DMS 273 treated with DMSO at 0.1 percent for 48 hours (cell line): ENCODE results near the gene TLNRD1.

Experiments used
- DNase-seq: peaks from one replicate; lab custom pipeline; 2025; lab: John Stamatoyannopoulos, UW

TLNRD1 gene

DNA sequence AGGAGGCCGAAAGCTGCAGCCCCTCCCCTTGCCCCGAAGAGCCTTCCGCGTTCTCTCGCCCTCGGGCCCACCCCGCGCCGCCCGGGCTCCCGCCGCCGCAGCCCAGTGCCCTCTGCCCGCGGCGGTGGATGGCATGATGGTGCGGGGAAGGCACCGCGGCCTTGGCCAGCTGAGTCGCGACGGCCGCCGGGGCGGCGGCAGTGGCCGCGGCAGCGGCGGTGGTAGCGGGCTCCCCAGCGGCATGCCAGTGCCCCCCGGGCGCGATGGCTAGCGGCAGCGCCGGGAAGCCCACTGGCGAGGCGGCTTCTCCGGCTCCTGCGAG lies 1.2 kb downstream of the TLNRD1 start:
- no peak for DNase-seq

DNA sequence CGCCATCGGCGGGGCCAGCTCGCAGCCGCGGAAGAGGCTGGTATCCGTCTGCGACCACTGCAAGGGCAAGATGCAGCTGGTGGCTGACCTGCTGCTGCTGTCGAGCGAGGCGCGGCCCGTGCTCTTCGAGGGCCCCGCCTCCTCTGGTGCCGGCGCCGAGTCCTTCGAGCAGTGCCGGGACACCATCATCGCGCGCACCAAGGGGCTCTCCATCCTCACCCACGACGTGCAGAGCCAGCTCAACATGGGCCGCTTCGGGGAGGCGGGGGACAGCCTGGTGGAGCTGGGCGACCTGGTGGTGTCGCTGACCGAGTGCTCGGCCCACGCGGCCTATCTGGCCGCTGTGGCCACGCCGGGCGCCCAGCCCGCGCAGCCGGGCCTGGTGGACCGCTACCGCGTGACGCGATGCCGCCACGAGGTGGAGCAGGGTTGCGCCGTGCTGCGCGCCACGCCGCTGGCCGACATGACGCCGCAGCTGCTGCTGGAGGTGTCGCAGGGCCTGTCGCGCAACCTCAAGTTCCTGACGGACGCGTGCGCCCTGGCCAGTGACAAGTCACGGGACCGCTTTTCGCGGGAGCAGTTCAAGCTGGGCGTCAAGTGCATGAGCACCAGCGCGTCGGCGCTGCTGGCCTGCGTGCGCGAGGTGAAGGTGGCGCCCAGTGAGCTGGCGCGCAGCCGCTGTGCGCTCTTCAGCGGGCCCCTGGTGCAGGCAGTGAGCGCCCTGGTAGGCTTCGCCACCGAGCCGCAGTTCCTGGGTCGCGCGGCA lies 1.8 kb downstream of the TLNRD1 start:
- DNase-seq: no peak

GRCh38 chr15:81003097-81003350 lies 2.3 kb downstream of the TLNRD1 start:
- DNase-seq: no peak

- DNase-seq: no peak
Measured at GRCh38 chr15:81006124-81006523, 5.4 kb downstream of the TLNRD1 start.

DNA sequence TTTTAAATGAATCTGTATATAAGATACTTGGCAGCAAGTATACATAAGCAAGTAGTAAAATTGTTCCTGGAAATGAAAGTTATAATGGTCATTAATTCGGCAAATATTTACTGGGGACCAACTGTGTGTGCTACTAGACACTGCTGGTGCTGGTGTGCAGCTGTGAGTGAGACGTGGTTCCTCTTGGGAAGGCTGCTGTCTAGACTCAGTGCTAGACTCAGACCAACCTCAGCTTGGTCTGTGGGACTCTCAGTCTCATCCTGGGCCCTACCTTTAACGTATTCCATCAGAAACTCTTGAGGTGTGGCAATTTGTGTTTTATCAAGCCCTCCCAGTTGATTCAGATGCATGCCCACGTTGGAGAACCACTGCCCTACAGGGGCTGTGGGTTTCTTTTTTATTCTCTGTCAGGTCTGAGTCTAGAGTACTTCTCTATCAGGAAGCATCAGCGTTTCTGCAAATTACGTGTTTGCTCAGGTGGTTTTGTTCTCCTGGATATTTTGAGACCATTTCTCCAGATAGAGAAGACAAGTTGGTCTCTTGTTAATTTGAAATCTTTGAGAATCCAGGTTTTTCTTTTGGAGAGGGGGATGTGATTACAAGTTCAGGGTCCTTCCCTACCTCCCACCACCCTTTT lies 6.8 kb downstream of the TLNRD1 start:
- no peak for DNase-seq

DNA sequence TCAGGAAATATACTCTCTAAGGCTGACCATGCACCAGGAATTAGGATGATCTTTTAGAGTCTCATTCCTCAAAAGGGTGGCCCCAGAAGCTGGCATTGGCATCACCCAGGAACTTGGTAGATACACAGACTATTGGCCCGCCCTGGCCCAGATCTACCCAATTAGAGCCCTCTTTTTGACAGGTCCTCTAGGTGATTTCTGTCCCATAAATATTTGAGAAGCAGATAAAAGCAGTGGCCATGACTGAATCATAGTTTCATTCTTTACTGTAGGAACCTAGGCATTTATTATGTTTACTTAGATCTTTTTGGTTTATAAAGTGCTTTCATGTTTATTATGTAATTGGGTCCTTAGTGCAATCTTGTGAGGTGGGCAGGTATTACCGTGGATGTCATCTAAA lies 7.6 kb downstream of the TLNRD1 start:
- no peak for DNase-seq

DNA sequence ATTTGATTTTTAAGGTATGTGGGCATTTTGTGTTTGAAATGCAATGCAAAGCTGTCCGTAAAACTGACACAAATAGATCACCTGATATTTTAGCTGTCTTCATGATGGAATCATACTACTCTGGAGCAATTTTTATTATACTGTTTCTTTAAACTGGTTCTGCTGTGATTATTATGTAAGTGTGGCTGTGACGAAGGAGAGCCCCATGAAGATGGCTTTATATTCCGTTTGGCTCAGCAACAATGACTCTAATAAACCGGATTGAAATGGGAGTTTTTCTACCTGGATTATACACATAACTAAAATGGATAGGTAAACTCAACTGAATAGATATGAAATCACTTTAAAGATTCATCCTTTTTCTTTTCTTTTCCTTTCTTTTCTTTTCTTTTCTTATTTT lies 9.4 kb downstream of the TLNRD1 start:
- DNase-seq: no peak

DNA sequence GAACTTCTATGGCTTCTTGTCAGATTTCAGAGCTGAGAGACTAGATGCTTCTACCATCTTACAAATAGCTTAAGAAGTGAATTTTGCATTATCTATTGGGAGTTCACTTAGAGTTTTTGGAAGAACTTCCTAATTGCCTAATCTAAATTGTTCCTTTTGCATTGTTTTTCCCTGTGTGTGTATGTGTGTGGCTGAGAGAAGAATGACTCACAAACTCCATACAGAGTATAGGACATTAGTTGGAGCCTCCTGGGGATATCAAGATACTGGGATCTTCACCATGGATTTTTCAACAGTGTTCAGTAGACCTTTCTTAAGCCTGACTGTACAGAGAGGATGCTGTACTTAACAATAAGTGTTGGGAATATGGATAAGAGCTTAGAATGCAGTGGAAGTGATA lies 10.9 kb downstream of the TLNRD1 start:
- no peak for DNase-seq

GRCh38 chr15:81012588-81012987 lies 11.9 kb downstream of the TLNRD1 start:
- no peak for DNase-seq

DNA sequence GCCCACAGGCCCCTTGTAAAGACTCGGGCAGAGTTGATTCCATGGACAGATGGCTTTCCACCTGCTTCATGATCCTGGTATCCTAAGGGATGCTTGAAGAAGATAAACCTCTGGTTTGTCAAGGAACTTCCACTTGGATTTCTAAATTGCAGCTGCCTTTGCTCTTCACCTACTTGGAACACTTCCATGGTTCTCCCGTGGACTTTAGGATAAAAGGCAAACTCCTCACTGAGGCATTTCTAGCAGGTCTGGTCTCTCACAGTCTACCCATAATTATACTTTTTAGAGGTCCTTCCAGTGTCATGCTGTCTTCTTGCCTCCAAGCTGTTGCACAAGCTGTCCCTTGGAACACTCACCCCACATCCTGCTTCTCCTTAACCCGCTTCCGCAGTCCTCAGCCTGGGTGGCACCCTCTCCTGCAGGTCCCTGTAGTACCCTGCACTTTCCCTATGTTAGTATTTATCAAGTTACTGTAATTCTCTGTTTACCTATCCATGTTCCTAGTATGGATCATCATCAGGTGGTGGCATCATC lies 12.7 kb downstream of the TLNRD1 start:
- no peak for DNase-seq

GRCh38 chr15:81014446-81015093 lies 13.8 kb downstream of the TLNRD1 start:
- DNase-seq: no peak

DNA sequence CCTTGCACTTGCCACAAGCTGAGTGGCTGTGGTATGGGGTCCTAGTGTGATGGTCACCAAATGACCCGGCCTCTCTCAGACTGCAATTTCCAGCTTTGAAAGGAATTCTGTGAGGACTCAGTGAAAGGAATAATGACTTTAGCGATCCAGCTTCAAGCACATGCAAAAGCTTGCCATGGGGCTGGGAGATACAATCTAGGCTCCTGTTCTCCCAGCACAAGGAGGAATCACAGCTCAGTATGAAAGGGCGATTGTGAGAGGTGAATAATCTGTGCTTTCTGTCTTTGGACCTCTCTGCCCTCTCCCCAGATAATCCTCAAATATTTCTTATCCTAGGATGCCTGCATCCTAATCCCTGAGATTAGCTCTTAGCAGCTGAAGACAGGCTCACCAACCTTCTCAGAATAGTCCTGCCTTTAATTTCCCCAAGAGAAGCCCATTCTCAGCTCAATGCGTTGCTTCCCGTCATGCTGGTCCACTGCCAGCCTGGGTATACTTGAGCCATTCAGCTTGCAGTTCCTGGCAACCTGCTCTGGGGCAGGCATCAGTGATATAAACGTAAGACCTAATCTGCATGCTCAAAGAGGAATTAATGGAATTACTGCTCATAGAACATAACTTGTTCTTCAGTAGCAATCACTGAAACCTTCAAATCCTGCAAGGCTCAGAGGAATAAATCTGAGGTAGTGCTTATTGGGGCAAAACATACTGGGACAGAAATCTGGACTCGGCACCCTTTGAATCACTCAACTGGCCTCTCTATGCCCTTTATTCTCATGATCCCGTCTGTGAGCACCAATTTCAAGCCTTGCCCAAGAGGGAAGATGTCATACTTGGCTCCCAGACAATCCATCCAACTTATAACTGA lies 15.1 kb downstream of the TLNRD1 start:
- DNase-seq: no peak

DNA sequence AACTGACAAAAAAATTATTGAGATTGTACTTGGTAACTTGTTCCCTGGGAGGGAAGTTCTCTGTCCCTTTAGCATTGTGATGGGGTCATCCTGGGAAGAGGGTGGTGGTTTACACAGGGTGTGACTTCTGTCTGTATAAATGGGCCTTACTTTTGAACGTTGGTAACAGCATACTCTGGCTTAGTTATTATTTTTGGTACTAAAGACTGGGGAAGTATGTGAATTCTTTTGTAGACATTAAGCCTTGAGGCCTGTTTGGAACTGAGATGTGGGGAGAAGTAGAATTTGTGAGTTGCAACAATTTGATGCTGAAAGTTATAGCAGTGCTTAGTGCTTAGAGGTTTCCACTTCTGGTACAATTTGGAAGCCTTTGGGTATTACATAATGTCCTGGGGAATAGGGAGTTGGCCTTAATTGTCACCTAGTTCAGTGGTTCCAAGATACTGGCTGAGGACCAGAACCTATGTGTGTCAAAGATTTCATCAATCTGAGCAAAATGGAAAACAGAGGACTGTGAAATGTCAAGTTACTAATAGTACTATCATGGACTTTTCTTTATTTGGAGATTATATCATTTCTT lies 15.9 kb downstream of the TLNRD1 start:
- DNase-seq: no peak

GRCh38 chr15:81018197-81018596 lies 17.5 kb downstream of the TLNRD1 start:
- no peak for DNase-seq

DNA sequence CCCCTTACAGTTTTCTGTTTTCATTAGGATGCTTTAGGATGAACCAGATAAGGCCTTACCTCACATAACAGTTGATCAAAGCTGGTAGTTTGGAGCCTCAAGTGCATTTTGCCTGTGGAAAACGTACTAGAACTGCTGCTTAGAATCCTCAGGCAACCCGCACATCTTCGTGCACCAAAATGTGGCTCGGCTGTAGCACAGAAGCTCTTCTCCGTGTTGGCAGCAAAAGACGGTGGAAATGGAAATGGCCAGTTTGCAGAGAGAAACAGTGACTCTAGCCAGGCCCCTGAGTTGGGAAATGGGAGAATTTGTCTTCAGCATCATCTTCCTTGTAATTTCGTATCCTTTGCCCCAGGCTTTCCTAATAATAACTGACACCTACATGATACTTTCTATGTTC lies 20.6 kb downstream of the TLNRD1 start:
- DNase-seq: no peak

- DNase-seq: no peak
Measured at GRCh38 chr15:81023483-81024264, 23.0 kb downstream of the TLNRD1 start.

GRCh38 chr15:81024265-81024872 lies 23.6 kb downstream of the TLNRD1 start:
- DNase-seq: no peak

DNA sequence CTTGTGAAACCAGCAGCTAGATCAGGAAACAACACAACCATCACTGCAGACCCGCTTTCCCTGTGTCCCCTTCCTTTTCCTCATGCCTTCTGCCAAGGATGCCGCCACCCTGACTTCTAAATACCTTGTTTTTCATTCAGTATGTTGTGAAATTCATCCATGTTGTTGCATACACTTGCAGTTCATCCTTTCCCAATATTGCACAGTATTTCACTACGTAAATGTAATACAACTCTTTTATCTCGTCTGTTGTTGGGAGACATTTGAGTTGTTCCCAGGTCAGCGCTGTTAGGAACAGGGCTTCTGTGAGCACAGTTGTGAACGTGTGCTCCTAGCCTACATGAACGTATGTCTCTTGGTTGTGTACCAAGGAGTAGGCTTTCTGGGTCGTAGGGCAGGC lies 24.2 kb downstream of the TLNRD1 start:
- DNase-seq: no peak

DNA sequence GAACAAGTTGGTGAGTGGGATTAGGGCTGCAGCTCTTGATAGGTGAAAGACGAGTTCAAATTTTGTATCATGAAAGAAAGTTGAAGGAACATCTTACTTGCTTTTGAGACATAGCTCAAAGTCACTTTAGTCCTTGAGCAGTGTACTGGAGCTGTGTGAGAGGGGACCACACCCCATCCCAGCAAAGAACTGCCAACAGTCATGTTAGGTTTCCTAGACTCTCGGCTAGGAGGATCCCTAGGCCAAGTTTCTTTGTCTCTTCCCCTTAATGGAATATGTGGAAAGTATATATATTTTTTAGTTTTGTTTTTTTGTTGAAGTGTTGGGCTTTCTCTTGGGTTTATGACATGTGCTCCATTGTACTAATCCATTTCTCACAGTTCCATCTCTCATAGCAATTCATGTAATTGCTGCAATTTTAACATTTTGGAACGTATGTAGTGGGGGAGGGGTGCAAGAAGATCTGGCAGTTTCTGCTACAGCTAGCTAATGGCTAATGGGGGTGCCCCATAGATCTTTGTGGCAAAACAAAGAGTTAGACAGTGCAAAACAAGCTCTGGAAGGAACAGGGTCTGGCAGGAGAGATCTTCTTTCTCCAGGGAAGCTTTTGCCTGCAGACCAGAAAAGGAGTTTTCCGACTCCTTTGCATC lies 25.1 kb downstream of the TLNRD1 start:
- DNase-seq: no peak

DNA sequence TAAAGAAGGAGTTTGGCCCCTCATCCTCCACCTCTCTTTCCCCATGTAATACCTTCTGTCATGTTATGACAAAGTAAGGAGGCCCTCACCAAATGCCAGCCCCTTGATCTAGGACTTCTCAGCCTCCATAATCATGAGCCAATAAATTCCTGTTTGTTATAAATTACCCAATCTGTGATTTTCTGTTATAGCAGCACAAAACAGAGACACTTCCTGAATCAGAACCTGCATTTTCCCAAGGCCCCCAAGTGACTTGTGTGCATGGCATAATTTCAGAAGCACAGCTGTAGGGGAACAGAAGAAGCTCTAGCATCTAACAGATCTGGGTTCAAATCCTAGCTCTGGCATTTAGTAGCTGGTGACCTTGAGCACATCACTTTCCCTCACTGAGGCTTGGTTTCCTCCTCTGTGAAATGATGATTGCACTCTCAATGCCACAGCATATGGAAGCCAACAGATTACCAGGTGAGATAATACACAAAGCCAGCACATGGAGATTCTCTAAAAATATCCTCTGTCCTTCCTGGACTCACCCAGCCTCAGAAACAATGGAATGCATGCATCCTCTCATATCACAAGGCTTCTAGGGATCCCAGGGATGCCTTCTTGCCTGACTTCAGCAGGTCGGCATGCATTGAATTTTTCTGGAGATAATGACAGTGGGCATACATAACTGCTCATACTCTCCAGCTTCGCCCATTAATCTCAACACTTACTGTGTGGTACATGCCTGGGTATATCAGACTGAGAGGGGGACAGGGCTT lies 26.3 kb downstream of the TLNRD1 start:
- DNase-seq: no peak
